Activated CD4-positive, alpha-beta T cell treated with anti-CD3 and anti-CD28 coated beads, Interleukin-10, Interleukin-2, amounts not matched to agents 100 ng/mL and 50 ng/mL, durations not matched to agents 16 hours and 8 hours (primary cell): ENCODE measurements around the gene FZR1.
"Not testable (repeated sequence)": the region's sequence is repeated elsewhere in the genome, so short reads cannot be mapped to it uniquely, and the experiment has no call there.

Experiments
- DNase-seq: peaks from one replicate; pipeline ENCODE4 v3.0.0-alpha.2; 2020

Gene FZR1

GRCh38 chr19:3497757-3498520 is 8.2 kb upstream of the FZR1 start:
- no peak for DNase-seq

- no peak for DNase-seq
Measured at GRCh38 chr19:3499738-3500428, 6.2 kb upstream of the FZR1 start.

GRCh38 chr19:3500429-3501101 is 5.5 kb upstream of the FZR1 start, which contains the start of gene DOHH:
DOHH (minus strand) TSS chr19:3500674; CDS start chr19:3496814, 3,860 bp downstream.
- peak; percentile 98 for DNase-seq

GRCh38 chr19:3501780-3502179 is 4.3 kb upstream of the FZR1 start:
- DNase-seq, result no peak

GRCh38 chr19:3503036-3503572 is 3.0 kb upstream of the FZR1 start:
- no peak for DNase-seq

- no peak for DNase-seq
Measured at GRCh38 chr19:3504735-3505134, 1.4 kb upstream of the FZR1 start.

- DNase-seq, result peak; percentile 34
Measured at GRCh38 chr19:3506384-3507340, 551 bp downstream of the FZR1 start.

GRCh38 chr19:3507371-3508120 is 1.4 kb downstream of the FZR1 start:
- peak; percentile 26 for DNase-seq

- DNase-seq, result not testable (repeated sequence)
Measured at GRCh38 chr19:3508121-3508661, 2.1 kb downstream of the FZR1 start.

- DNase-seq, result no peak
Measured at GRCh38 chr19:3508771-3509535, 2.8 kb downstream of the FZR1 start.

- peak; percentile 18 for DNase-seq
Measured at GRCh38 chr19:3509566-3509989, 3.5 kb downstream of the FZR1 start.

GRCh38 chr19:3510727-3511126 is 4.6 kb downstream of the FZR1 start:
- no peak for DNase-seq

- DNase-seq, result no peak
Measured at GRCh38 chr19:3511506-3512251, 5.6 kb downstream of the FZR1 start.

GRCh38 chr19:3512562-3513228 is 6.6 kb downstream of the FZR1 start:
- DNase-seq, result no peak

GRCh38 chr19:3513229-3514140 is 7.4 kb downstream of the FZR1 start:
- no peak for DNase-seq

- no peak for DNase-seq
Measured at GRCh38 chr19:3514930-3515329, 8.8 kb downstream of the FZR1 start.

- no peak for DNase-seq
Measured at GRCh38 chr19:3515891-3516422, 9.8 kb downstream of the FZR1 start.
